AG04450 (cell line): Measurements from ENCODE around the gene ABCC11. TPM values are rescaled to one million over a fixed set of nuclear protein-coding genes. Genes with fewer than 3 reads are reported as not detected.

Experiments
- CTCF ChIA-PET: fragments of 300-600, 350-600 bp; formaldehyde crosslinking; extraction: SDS; loops from one replicate; lab custom pipeline; 2022; ENCODE audit warnings: antibody characterized with exemption, inconsistent platforms; lab: Charles Lee
- POLR2A ChIA-PET: fragments of 350-600 bp; formaldehyde crosslinking; extraction: SDS; loops from one replicate; lab custom pipeline; 2021; ENCODE audit warnings: antibody characterized with exemption, inconsistent platforms; lab: Yijun Ruan, JAX
- DNase-seq: peaks from one replicate; pipeline ENCODE4 v3.0.0-alpha.2; 2011; ENCODE audit warnings: low read depth, low spot score
- H3K27ac ChIP-seq: one replicate; pipeline ENCODE4 v1.5.1; 2012; ENCODE audit warnings: low read depth, low read length, control low read depth
- H3K27me3 ChIP-seq: one replicate; pipeline ENCODE4 v1.6.0; 2012; ENCODE audit warnings: low read length; ENCODE audit not compliant: control insufficient read depth, insufficient read depth
- H3K4me3 ChIP-seq: 2 replicates; pipeline ENCODE4 v1.5.1; 2011; ENCODE audit warnings: mild to moderate bottlenecking, low read depth, low read length, control low read depth
- H3K9me3 ChIP-seq: 2 replicates; pipeline ENCODE4 v1.5.1; 2012; ENCODE audit warnings: low read length; ENCODE audit not compliant: control insufficient read depth, insufficient read depth
- polyA minus RNA-seq: library from RNA; depleted of rRNA, polyadenylated mRNA; stranded (reverse); fragments of >200 nt; gene quantifications from 2 replicates; pipeline ENCODE4 v1.2.3, GENCODE V29; 2011; rRNA and poly(A)+ RNA removed
- polyA plus RNA-seq: library from polyadenylated mRNA; depleted of rRNA; stranded (reverse); fragments of >200 nt; gene quantifications from 2 replicates; pipeline ENCODE4 v1.2.3, GENCODE V29; 2011; rRNA removed
- TF ChIP-seq, protein P1 (sequence below): IDR thresholded peaks from 2 replicates; pipeline ENCODE4 v1.5.1; 2011; ENCODE audit warnings: low read depth, low read length, control low read depth, inconsistent platforms

The ABCC11 gene
- 0.06 and 0.19 TPM in 2 replicates for polyA plus RNA-seq
- polyA minus RNA-seq, result 0.09 and 0.32 TPM in 2 replicates

- no peak for DNase-seq
- TF ChIP-seq, protein P1, sequence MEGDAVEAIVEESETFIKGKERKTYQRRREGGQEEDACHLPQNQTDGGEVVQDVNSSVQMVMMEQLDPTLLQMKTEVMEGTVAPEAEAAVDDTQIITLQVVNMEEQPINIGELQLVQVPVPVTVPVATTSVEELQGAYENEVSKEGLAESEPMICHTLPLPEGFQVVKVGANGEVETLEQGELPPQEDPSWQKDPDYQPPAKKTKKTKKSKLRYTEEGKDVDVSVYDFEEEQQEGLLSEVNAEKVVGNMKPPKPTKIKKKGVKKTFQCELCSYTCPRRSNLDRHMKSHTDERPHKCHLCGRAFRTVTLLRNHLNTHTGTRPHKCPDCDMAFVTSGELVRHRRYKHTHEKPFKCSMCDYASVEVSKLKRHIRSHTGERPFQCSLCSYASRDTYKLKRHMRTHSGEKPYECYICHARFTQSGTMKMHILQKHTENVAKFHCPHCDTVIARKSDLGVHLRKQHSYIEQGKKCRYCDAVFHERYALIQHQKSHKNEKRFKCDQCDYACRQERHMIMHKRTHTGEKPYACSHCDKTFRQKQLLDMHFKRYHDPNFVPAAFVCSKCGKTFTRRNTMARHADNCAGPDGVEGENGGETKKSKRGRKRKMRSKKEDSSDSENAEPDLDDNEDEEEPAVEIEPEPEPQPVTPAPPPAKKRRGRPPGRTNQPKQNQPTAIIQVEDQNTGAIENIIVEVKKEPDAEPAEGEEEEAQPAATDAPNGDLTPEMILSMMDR, result no peak
- ChIA-PET POLR2A (no interaction called here), CTCF (interaction anchor here (0.5 to 2.2 kb wide), 4 partner anchors 376 to 1106 kb away, joined by 3 to 14 read pairs (median 4); no protein-coding TSS in a partner anchor)
- Histone ChIP-seq H3K4me3 (no peak within 1 kb of the TSS), H3K9me3 (no peaks in the 10 kb centered on the region; the same call in 1 of the 2 replicates), H3K27me3 (no peaks in the 10 kb centered on the region), H3K27ac (no peak within 1 kb of the TSS)
These were observed at the start of gene ABCC11 for GRCh38 chr16:48247311-48247710. Gene ABCC11 (minus strand): TSS chr16:48247539. CDS start chr16:48231921, 15,618 bp downstream.

- CTCF ChIA-PET, result interaction anchor here (0.7 to 1.3 kb wide), 2 partner anchors 327 to 335 kb away, joined by 3 read pairs; no protein-coding TSS in a partner anchor
- Histone ChIP-seq H3K4me3 (no peak overlapping the region), H3K27ac (no peak overlapping the region), H3K27me3 (no peaks in the 10 kb centered on the region), H3K9me3 (no peaks in the 10 kb centered on the region)
- POLR2A ChIA-PET, result interaction anchor here (0.6 kb wide), 1 partner anchor 13 kb away, joined by 6 read pairs; no protein-coding TSS in a partner anchor
- no peak for DNase-seq
- TF ChIP-seq, protein P1, result no peak
These were observed 48.3 kb upstream of the ABCC11 start for GRCh38 chr16:48295488-48296281.

GRCh38 chr16:48294724-48295123, 47.4 kb upstream of the ABCC11 start:
- ChIA-PET POLR2A (interaction anchor here (0.6 kb wide), 1 partner anchor 14 kb away, joined by 6 read pairs; no protein-coding TSS in a partner anchor), CTCF (interaction anchor here (1.3 kb wide), 1 partner anchor 328 kb away, joined by 3 read pairs; no protein-coding TSS in a partner anchor)
- no peak overlapping the region for H3K27ac ChIP-seq
- H3K4me3 ChIP-seq, result no peak overlapping the region
- TF ChIP-seq, protein P1, result no peak
- no peaks in the 10 kb centered on the region for H3K27me3 ChIP-seq
- no peak for DNase-seq
- H3K9me3 ChIP-seq, result no peaks in the 10 kb centered on the region

GRCh38 chr16:48292452-48292851, 45.1 kb upstream of the ABCC11 start:
- Histone ChIP-seq H3K4me3 (no peak overlapping the region), H3K27me3 (no peaks in the 10 kb centered on the region), H3K9me3 (no peaks in the 10 kb centered on the region), H3K27ac (no peak overlapping the region)
- POLR2A ChIA-PET, result no interaction called here
- CTCF ChIA-PET, result interaction anchor here (1.2 to 1.6 kb wide), 2 partner anchors 331 to 339 kb away, joined by 5 to 6 read pairs; no protein-coding TSS in a partner anchor
- TF ChIP-seq, protein P1, result no peak
- no peak for DNase-seq
